GM12891 (cell line): ENCODE data around the gene PROSER3.
A peak's percentile ranks its signal among the peaks of the same experiment; 100 is the strongest.

Source experiments
- DNase-seq: peaks from one replicate; pipeline ENCODE4 v3.0.0; 2011; ENCODE audit warnings: low spot score; ENCODE audit not compliant: insufficient read length
- FAIRE-seq: peaks from 2 replicates; lab custom pipeline; 2011; peaks lifted over from hg19 to GRCh38; lab: Jason Lieb, UNC
- PAX5 ChIP-seq: IDR thresholded peaks from 2 replicates; pipeline ENCODE4 v1.6.1; 2011; ENCODE audit warnings: low read length, moderate library complexity, mild to moderate bottlenecking; ENCODE audit not compliant: insufficient read depth, severe bottlenecking
- POLR2A ChIP-seq: IDR thresholded peaks from 2 replicates; pipeline ENCODE4 v1.6.1; 2011; ENCODE audit warnings: low read depth, low read length, control low read depth
- POLR2AphosphoS5 ChIP-seq: IDR thresholded peaks from 2 replicates; pipeline ENCODE4 v1.6.1; 2011; ENCODE audit warnings: low read depth, low read length, control low read depth
- POU2F2 ChIP-seq: IDR thresholded peaks from 2 replicates; pipeline ENCODE4 v1.6.1; 2011; ENCODE audit warnings: low read depth, mild to moderate bottlenecking, control low read depth, low read length, moderate library complexity
- SPI1 ChIP-seq: IDR thresholded peaks from 2 replicates; pipeline ENCODE4 v1.6.1; 2011; ENCODE audit warnings: low read depth, low read length, control low read depth
- TAF1 ChIP-seq: IDR thresholded peaks from 2 replicates; pipeline ENCODE4 v1.6.1; 2011; ENCODE audit warnings: low read depth, low read length, control low read depth

The PROSER3 gene

DNA sequence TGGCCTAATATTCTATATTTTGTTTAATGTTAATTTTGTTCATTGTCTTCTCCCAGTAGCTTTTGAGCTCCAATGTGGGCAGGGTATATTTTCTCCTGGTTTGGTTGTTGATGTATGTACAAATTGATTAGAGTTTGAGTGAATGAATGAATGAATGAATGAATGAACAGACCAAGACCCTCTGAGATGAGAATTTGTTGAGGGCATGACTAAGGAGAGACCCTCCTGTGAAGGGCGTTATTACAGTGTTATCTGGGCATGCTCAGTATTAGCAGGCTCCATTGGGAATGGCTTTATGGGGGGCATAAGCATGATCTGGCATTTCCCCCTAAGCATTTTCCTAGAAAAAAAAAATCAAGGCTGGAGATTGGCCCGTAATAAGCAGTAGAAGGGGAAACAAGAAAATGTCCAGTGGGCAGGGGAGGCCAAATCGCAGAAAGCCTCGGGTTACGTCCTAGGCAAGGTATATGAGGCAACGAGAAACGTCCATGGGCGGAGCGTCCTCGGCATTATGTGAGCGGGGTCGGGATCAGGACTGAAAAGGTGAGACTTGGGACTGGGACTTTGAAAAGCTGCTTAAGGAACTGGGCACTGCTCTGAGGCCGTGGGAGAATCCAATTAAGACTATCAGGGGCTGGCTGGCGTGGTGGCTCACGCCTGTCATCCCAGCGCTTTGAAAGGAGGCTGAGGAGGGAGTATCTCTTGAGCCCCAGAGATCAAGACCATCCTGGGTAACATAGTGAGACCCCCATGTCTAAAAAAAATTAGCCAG lies 16.5 kb downstream of the PROSER3 start:
- TF ChIP-seq POU2F2 (no peak), POLR2A (no peak), PAX5 (no peak), SPI1 (no peak), POLR2AphosphoS5 (no peak), TAF1 (no peak)
- FAIRE-seq = no peak
- DNase-seq = no peak

DNA sequence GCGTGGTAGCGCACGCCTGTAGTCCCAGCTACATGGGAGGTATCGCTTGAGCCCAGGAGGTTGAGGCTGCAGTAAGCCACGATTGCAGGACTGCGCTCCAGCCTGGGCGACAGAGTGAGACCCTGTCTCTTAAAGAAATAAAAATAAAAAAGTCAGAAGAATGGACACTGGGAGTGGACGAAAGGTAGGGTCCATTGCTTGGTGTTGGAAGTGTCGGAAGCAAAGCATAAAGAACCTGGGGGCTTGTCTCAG lies 17.0 kb downstream of the PROSER3 start:
- no peak for DNase-seq
- FAIRE-seq = no peak
- TF ChIP-seq POLR2A (no peak), PAX5 (no peak), TAF1 (no peak), POLR2AphosphoS5 (no peak), SPI1 (no peak), POU2F2 (no peak)

DNA sequence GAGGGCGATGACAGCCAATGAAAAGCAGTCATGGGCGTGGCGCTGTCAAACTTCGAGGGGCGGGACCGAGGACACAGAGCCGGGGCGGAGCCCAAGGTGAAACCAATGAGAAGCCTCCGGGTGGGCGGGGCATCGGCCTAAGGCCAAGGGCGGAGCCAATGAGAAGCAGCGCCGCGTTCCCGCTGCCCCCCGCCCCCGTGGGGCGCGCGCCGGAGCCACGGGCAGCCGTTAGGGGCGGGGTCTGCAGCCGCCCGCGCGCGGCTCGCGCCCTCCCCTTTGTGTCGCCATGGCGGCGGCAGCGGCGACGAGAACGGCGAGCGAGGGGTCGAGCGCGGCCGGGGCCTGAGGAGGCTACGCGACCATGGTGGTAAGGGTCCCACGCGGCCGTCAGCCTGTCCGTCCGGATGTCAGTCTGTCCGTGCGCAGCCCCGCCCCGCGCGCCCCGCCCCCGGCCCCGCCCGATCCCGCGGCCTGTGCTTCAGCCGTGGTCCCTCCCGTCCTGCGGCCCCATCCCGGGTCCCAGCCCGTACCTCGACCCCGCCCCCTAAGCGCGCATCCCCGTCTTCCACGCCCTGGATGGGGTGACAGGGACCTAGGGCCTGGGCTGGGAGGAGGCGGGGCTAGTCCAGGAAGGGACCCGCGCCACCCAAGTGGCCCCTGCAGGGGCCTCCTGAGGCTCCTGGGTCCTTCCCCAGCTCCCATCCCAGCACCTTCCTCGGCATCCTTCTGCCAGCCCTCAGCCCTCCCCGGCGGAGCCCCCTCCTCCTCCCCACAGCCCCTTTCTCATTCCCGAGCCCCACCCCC lies 17.5 kb downstream of the PROSER3 start, which contains the start of gene ARHGAP33:
Gene ARHGAP33, plus strand, starts transcription at position 267 of the 804 bp plus-strand sequence. Its CDS starts 95 bp downstream, at position 362.
- DNase-seq (peak; percentile 98), FAIRE-seq (peak; percentile 97)
- TF ChIP-seq TAF1 (no peak), POLR2A (no peak), PAX5 (no peak)

DNA sequence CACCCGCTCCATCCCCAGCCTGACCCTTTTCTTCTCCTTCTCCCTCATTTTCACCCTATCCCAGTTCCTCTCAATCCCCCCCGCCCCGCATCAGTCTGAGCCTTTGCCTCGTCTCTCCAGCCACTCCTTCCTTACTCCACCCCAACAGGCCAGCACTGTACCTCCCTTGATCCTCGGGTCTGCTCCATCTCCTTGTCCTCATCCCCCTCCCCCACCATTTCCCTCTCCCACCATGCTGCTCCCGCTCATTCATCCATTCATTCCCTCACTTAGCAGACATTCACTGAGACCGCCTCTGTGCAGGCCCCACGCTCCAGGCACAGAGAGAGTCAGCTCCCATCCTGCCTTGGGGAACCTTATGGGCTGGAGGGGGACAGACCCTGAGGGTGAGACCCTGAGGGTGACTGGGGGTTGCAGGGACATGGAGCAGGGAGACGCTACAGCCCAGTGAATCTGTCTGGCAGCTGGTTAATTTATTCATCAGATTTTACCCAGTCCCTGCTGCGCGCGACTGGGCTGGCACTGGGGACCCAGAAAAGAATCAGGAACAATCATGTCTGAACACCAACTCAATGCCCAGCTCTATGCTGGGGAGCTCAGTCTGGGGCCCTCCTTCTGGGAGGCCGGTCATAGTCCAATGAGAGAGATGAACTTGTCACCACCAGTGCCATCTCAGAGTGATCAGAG lies 18.3 kb downstream of the PROSER3 start:
- no peak for FAIRE-seq
- DNase-seq = no peak
- TF ChIP-seq POU2F2 (no peak), PAX5 (no peak), TAF1 (no peak), SPI1 (no peak), POLR2AphosphoS5 (no peak), POLR2A (no peak)

DNA sequence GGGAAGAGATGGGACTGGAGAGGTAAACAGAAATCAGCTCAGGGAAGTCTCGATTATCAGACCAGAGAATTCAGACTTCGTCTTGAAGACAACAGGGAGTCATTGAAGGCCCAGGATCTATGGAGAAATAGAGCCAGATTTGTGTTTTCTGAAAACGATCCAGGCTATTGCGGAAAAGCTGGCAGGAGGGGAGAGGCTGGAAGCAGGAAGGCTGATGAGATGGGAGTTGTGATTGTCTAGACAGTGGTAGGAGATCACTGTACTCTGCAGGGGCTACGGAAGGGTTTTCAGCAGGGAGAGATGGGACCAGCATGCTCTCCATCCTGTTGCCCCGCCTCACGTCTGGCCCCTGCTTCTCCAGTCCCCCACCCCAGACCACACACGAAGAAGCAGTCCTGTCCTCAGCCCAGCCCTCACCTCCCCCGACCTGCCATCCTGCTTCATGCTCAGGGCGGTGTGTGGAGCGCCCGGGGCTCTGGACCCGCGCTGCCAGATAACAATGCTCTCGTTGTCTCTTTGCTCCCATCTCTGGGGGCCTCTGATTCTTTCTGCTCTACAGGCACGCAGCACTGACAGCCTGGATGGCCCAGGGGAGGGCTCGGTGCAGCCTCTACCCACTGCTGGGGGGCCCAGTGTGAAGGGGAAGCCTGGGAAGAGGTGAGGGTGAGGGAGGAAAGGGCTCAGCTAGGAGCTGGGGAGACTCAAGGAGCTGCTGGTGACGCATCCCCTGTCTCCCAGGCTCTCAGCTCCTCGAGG lies 19.3 kb downstream of the PROSER3 start:
- FAIRE-seq (no peak), DNase-seq (no peak)
- TF ChIP-seq SPI1 = no peak
- TF ChIP-seq POU2F2 = no peak
- no peak for TF ChIP-seq TAF1
- TF ChIP-seq POLR2A = no peak
- TF ChIP-seq PAX5 = no peak
- no peak for TF ChIP-seq POLR2AphosphoS5

DNA sequence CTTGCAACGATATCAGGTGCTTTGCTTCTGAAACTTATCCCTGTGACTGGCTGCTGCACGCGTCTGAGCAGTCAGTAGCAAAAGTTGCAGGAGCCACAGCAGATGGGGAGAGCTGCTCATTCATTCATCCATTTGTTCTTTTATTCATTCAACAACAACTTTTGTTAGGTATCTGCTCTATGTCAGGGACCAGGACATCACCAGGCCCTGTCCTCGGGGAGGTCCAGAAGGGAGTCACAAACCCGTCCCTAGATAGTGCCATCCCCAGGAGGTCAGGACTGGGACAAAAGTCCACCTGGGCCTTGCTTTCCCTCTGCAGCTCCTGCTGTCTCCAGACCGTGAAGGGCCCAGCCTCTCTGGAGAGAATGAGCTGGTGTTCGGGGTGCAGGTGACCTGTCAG lies 20.0 kb downstream of the PROSER3 start:
- FAIRE-seq = no peak
- no peak for TF ChIP-seq SPI1
- no peak for DNase-seq

DNA sequence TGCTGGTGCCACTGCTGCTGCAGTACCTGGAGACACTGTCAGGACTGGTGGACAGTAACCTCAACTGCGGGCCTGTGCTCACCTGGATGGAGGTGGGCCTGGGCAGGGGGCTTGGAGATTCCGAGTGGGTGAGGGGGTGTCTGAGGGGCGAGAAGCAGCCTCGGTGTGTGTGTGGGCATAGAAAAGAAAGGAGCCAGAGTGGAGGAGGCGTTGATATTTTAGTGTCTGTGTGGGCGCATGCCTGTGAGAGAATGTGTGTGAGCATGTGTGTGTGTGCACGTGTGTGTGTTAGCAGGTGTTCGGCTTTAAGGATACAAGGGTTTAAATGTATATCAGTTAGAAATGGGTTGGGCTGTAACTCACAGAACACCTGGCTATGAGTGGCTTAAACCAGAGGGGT lies 21.1 kb downstream of the PROSER3 start:
- no peak for FAIRE-seq
- TF ChIP-seq PAX5 (no peak), POU2F2 (no peak), POLR2A (no peak)
- DNase-seq = no peak

DNA sequence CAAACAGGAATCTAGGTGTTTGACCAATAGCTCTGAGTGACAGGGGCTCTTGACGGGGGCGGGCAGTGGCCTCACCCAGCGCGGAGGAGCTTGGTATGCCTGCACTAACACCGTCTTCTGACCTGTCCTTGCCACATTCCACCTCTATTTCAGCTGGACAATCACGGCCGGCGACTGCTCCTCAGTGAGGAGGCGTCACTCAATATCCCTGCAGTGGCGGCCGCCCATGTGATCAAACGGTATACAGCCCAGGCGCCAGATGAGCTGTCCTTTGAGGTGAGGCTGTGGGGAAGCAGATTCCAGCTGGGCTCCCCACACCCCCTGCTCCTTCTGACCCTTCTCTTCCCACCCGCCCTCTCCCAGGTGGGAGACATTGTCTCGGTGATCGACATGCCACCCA lies 22.1 kb downstream of the PROSER3 start:
- TF ChIP-seq POU2F2 = no peak
- no peak for TF ChIP-seq SPI1
- no peak for TF ChIP-seq PAX5
- TF ChIP-seq POLR2AphosphoS5 = no peak
- no peak for TF ChIP-seq POLR2A
- TF ChIP-seq TAF1 = no peak
- DNase-seq = no peak
- no peak for FAIRE-seq

DNA sequence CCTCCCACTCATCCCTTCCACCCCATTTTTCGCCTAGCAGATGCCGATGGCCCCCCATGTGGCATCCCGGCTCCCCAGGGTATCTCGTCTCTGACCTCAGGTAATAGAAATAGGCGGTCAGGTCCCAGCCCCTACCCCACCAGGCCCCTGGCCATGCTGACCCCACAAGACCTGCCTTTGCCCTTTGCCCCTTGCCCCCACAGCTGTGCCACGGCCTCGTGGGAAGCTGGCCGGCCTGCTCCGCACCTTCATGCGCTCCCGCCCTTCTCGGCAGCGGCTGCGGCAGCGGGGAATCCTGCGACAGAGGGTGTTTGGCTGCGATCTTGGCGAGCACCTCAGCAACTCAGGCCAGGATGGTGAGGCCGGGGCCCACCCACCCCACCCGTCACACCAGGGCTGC lies 22.7 kb downstream of the PROSER3 start:
- TF ChIP-seq POLR2A = no peak
- no peak for TF ChIP-seq POU2F2
- no peak for TF ChIP-seq PAX5
- no peak for TF ChIP-seq TAF1
- TF ChIP-seq SPI1 = no peak
- no peak for TF ChIP-seq POLR2AphosphoS5

DNA sequence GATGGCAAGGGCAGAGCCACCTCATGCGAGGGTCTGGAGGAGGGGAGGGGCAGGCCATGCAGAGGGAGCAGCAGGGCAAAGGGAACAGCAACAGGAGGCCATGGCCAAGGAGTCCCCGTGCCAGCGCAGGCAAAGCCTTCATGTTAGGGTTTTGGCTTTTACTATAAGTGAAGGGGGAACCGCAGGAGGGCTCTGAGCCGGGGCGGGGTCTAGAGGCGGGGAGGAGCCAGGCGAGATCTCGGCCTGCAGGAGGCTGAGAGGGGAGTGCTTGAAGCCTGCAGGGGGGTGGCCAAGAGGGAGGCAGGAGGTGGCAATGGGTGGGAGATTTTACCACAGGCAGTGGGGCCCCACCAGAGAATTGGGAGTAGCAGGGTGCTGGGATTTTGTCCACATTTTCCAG lies 23.7 kb downstream of the PROSER3 start:
- FAIRE-seq (no peak), DNase-seq (no peak)
- no peak for TF ChIP-seq TAF1
- no peak for TF ChIP-seq POLR2AphosphoS5
- no peak for TF ChIP-seq PAX5
- no peak for TF ChIP-seq POU2F2
- no peak for TF ChIP-seq POLR2A
- no peak for TF ChIP-seq SPI1

More for the DNA sequence above, 22.7 kb downstream of the PROSER3 start:
- FAIRE-seq (no peak), DNase-seq (no peak)
